Activated T-cell treated with anti-CD3 and anti-CD28 coated beads for 48 hours (primary cell): Measurements from ENCODE around the gene ADCY2.
"Not testable (repeated sequence)": the region's sequence is repeated elsewhere in the genome, so short reads cannot be mapped to it uniquely, and the experiment has no call there.

ENCODE experiments used
- DNase-seq: peaks from one replicate; pipeline ENCODE4 v3.0.0-alpha.2; 2020; ENCODE audit warnings: low read depth

The ADCY2 gene

GRCh38 chr5:7395432-7395946, 449 bp upstream of the ADCY2 start:
- DNase-seq: no peak

DNA sequence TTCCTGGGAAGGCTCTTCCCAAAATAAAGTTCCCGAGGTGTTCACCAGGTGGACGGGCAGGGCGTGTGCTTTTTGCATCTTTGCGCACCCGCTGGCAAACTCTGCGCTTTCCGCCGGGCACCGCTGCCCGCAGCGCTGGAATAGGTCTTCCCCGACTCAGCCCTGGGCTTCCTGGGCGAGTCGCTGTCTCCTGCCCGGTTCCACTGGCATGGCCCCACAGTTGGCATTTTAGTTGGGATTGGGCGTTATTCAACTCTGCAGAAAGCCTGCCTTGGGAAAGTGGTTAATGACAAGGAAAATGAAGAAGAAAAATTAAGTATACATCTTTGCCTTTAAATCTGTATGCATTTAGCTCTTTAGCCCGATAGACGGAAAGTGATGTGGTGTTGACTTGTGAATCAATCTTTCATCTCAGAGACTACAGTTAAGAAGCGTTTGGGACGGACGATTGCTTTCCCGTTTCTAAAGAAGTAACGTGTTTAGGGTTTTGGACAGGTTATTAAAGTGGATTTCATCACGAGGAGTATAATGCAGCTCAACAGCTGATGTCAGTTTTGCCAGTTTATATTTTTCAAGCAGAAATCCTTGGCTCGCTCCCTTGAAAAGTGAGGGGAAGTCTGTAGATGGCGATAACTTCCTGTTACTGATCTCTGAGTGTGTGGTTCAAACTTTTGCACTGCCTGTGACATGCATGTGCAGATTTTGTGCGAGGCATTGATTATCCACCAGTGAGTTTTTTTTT, 946 bp downstream of the ADCY2 start:
- DNase-seq: no peak

DNA sequence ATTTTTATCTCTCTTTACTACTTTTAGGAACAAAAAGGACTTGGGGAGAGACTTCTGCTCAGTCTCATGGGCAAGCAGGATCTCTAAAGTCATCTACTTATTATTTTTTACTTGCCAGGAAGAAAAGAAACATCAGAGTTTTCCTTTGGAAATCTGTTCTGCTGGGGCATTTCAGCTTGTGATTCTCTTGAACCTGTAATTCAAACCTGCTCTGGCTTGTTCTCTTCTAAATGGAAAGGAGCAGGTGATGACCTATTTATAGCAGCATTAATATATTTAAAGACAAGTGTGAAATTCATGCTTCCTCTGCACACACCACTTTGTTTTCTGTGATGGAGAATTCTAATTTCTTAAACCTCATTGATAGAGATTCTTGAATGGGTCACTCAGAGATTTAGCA, 2.0 kb downstream of the ADCY2 start:
- DNase-seq: no peak

DNA sequence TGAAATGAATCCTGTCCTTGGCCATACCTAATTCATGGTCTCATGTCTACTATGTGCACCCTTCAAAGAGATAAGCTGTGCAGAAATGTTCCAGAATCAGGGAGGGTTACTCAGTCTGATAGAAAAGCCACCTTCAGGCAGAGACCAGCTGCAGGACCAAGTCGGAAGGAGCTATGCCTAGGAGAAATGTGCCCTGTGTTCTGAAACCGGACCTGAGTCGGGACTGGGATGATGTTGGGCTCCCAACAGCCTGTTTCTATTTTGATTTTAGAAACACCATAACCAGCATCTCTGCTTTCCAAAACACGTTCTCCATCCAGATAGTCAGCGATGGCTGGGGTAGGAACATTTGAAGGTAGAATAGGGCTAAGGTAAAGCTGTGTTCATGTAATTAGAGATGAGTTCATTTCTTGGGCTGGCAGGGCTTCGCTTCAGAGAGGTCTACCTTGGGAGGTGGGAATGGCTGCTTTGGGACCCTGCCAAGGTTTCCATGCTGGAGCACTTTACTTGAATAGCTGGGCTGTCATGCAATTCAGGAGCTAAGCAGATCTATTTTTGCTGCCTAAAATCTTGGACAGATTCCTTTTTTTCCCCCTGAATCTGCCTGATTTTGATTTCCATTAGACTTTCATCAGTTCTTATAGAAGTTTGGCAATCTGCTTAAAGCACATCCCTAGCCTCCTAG, 2.8 kb downstream of the ADCY2 start:
- DNase-seq: no peak

DNA sequence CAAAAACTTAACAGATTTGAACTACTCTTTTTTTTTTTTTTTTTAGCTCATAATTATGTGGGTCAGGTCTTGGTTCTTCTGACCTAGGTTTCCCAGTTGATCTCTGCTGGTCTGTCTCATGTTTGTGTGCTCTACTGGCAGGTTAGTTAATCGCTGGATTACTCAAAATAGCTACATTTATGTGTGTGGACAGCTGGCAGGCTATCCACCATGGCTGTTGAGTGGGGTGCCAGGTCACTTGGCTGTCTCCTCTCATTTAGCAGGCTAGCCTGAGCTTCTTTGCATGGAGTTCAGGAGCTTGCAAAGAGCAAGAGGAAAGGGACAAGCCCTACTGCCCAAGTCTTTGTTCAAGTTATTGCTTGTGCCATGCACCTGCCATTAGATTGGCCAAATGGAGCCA, 9.3 kb downstream of the ADCY2 start:
- DNase-seq: no peak

DNA sequence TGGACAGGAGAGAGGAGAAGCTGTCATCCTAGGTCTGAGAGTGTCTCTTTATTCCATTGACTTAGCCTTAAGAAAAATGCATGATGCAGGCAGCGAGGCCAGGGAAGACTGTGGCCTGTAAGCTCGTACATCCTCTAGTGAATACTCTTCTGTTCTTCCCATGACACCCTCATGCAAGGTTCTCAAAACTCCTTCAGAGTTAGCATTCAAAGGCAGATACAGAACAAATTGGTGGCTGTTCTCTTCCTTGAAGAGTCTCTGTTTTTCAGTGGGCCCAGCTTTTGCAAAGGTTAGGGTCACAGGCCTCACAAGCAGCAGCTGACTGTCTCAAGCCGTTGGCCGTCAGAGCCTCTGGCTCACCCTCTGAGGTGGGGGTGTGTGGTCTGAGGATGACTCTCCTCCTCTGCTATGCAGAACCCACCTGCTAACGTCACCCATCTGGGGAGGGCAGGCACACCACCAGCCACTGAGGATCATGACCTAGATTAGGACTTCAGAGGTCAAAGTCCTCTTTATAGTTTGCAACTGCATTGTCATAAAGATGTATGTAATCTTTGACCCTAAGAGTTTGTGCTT, 15.1 kb downstream of the ADCY2 start:
- no peak for DNase-seq

DNA sequence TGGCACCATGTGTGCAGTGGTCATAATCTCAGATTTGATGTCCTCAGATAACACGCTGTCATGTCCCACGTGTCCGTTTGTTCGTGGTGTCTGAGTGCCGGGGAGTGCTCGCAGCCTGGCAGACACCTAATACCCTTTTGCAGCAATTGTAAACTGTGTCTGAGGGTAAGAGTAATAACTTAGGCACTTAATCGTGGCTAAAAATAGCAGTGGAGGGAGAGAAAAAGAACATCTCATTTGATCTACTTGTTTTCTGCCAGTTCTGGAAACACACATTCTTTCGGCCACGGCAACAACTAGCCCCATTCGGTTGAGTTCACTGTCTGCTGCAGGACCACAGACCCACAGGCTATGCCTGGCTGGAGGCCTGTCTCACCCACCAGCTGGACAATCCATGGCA, 16.5 kb downstream of the ADCY2 start:
- DNase-seq: no peak

GRCh38 chr5:7415123-7415522, 19.2 kb downstream of the ADCY2 start:
- no peak for DNase-seq

DNA sequence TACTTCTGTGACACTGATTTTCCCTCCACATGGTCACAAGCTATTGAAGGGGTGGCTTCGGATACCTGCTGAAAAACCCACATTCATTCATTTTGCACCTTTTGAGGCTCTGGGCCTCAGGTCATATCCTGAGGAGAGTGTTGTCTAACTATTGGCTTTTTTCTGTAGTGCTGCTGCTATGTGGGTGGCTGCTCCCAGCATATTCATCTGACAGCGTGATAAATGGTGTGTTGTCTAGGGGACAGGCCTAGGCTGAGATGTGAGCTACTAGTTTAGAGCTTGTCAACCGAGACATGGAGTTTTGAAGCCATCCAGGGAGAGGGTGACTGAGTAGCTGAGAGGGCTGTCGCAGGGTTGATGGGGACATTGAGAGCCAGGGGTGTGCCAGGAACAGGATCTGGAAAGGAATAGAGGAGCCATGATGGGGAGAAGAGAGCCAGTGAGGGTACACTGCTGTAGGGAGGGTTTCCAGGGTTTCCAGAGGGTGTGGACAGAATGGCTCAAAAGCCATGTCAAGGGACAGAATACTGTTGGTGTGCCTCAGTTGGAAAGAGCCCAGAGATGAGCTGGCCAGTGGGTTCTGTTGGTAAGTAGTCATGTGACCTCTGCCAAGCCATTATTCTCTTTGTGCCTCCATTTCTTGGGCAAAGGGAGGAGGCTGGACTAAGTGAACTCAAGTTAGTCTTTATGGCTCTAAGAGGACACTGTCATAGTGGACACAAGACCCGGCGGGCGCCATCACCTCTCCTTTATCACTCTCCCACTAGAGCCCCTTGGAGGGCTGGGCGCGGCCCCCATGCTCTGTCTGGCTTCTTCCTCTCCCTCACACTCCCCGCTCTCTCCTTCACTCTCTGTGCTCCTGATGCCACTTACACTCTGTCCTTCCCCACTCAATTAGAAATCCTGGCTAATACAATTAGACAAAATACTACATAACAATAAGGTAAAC, 19.9 kb downstream of the ADCY2 start:
- no peak for DNase-seq

- no peak for DNase-seq
These were observed 22.3 kb downstream of the ADCY2 start for GRCh38 chr5:7418276-7418675.

DNA sequence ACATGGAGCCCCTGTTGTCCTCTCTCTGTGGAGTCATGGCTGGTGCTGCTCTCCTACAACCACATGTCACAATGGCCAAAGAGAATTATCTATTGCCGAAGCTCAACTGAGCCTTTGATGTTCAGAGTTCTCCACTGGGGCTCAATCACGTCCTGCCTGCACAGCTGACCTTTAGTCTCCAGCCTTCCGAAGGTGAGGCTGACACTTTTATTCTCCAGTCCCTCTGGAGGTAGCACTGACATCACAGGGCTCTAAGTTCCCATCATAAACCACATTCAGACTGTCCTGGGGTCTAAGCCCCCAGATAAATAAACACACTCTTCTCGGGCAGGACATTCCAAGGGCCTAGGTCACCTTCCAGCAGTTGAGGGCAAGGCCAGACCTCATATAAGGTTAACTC, 23.4 kb downstream of the ADCY2 start:
- no peak for DNase-seq

DNA sequence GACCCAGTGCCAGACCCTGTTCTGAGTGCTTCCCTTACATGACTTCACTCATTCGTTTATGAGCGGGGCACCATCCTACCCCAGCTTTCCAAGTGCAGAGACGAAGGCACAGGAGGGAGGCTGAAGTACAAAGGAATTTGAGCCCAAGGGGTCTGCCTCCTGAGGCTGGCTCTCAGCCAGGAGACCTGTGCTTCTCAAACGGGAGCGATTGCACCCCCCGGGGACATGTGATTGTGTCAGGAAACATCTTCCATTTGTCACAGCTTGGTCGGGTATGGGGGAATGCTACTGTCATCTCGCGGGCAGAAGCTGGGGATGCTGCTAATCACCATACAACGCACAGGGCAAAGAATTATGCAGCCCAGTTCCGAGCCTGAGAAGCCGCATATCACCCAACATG, 23.9 kb downstream of the ADCY2 start:
- no peak for DNase-seq

DNA sequence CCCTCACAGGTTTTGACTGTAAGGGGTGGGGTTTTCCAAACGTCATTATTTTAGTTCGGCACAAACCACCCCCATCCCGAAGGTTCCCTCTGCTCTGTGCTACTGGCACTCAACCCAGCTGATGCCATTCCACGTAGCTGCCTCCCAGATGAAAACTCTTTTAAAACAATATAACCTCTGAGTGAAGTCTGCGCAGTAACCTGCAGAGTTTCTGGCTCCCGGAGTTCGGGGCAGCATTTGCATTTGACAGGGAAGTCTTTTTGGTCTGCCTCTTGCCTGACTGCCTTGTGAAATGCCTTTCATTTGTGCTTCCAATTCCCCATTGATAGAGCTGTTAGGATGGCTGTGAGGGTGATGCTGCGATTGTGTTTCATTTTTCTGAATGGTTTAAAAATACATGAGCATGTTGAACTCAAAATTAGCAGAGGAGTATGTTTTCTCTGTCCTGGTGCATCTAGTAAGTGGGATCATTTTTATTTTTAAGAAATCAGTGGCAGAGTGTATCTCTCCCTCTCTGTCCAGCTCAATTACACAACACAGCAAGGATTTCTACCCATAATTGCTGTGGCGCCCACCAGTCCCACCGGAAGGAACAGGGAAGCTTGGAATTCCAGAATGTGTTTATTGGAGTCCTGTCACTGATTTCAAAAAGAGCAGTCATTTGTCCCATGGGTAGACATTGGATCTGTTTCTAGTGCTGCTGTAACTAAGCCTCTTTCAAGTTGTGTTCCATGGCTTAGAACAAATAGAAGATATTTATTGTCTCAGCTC, 24.8 kb downstream of the ADCY2 start:
- DNase-seq: no peak

DNA sequence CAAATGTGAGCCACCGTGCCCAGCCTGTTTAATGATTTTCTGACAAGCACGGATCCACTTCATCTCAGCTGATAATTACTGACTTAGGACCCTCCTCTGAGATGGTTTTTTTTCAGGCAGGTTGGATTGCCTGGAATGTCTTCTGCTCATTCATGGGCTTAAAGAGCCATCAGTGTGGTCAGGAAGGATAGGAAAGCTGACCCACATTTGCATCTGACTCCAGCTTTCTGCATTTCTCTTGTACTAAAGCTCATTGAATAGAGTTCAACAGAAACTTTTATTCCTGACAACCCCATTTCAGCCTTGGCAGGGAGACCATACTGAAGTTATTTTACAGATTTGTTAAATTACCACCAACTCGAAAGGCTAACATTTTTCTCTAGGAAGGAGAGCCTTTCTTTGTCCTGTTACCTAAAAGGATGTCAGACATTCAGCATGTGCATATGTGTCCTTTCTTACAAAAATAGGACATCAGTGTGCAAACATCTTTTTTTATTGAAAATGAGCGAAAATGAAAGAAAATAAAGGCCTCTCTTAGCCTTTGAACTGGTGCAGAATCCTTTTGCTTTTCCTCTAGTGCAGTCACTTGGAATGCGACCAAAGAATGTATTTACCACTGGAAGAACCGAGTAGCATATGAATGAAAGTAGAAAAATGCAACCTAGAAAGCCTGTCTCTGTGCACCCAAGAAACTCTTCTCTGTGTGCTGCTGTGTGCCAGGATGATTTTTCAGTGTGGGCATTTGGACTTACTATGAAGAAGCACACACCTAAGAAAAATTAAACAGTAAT, 26.6 kb downstream of the ADCY2 start:
- no peak for DNase-seq

DNA sequence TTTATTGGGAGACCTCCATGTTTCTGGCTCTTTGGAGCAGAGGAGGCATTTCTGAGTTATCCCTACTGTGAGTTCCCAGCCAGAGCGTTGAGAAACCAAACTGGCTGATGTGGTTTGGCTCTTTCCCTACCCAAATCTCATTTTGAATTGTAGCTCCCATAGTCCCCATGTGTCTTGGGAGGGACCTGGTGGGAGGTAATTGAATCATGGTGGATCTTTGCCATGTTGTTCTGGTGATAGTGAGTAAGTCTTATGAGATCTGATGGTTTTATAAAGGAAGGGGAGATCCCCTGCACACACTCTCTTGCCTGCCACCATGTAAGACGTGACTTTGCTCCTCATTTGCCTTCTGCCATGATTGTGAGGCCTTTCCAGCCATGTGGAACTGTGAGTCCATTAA, 27.3 kb downstream of the ADCY2 start:
- not testable (repeated sequence) for DNase-seq

DNA sequence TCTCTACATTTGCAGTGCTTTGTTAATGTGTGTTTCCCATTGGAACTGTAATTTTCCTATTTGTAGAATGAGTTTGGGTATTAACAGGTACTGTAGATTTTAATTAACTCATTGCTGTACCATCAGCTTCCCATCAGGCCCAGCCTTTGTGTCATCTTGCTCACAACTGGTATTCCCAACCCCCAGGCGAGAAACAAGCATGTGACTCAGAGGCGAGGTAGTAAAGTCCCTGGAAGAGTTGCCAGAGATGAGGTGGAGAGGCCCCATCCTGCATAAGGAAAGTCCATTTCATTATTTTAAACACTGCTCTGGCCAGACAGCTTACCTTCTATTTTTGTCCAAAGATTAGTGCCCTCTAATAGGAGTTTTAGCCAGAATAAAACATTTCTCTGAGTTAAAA, 29.9 kb downstream of the ADCY2 start:
- no peak for DNase-seq

GRCh38 chr5:7426284-7426683, 30.3 kb downstream of the ADCY2 start:
- no peak for DNase-seq

DNA sequence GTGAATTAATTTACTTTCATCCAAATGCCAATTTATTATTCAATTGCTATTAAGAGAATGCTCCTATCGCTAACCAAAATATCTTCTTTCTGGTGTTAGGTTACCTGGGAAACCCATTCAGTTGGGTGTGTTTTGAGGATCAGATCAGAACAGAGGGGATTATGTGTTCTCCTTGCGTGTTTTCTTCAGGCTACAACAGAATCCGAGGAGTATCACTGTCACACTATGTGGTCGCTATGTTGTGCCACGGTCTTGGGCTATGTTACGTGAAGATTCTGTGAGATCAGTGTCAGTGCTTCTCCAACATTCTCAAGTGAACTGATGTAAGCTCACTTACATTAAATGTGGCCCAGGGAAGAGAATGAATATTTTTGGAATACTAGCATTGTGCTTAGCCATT, 39.0 kb downstream of the ADCY2 start:
- no peak for DNase-seq

GRCh38 chr5:7435503-7435902, 39.6 kb downstream of the ADCY2 start:
- no peak for DNase-seq

GRCh38 chr5:7436521-7436920, 40.6 kb downstream of the ADCY2 start:
- no peak for DNase-seq

DNA sequence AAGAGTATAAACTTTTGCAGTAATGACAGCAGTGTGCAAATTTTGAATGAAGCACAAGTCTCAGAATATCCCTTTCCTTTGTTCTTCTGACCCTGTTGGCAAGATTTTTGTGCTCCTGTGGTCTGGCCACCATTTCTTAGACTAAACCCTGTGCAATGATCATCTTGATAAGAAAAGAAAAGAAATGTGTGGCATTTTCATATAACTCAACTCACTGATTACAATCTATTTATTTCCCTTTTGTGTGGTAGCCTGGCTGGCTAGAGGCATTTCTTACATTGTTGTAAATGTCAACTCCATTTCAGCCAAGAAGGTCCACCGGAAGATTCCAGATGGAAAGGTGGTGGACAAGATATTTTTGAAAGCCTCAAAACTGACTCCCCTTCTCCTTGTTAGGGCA, 41.9 kb downstream of the ADCY2 start:
- DNase-seq: no peak
